Measurements from ENCODE around the gene CYSLTR2.

GRCh38 chr13:48624858-48625257, 28.9 kb upstream of the CYSLTR2 start:
- TF ChIP-seq CTCF (IDR thresholded peaks at IDR 0.05), result no peak
- TF ChIP-seq POLR2A (IDR thresholded peaks at IDR 0.05), result no peak
